Measurements from ENCODE around the gene YY1.
"Not testable (repeated sequence)": the region's sequence is repeated elsewhere in the genome, so short reads cannot be mapped to it uniquely, and the experiment has no call there.

The YY1 gene

DNA sequence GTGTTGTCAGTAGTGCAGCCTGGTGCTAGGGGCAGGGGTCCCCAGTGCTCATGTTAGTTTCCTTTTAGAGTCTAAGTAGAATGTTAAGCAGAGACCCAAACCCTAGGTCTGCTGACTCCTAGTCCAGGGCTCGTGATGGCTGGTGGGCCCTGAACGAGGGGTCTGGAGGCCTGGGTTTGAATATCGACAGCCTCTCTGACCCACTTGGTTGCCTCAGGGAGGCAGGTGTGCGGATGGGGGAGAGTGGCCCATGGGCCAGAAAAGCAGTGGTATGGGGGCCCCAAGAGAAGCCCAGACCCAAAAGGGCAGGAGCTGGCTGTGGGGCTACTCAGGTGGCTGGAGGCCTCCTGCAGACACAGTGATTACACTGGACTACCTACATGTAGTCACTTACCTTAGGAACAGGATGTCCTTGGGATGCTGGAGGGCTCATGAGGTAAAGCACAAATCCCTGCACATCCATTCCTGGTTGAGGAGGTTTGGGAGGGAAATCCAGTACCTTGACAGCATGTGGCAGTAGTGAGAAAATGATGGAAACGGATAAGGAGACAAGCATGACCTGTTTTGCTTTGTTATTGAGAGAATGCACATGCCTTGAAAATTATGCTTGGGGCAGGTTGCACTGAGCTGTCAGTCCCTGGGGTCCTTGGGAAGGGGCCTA is 69.0 kb downstream of the YY1 start:
- TF ChIP-seq, protein P1, sequence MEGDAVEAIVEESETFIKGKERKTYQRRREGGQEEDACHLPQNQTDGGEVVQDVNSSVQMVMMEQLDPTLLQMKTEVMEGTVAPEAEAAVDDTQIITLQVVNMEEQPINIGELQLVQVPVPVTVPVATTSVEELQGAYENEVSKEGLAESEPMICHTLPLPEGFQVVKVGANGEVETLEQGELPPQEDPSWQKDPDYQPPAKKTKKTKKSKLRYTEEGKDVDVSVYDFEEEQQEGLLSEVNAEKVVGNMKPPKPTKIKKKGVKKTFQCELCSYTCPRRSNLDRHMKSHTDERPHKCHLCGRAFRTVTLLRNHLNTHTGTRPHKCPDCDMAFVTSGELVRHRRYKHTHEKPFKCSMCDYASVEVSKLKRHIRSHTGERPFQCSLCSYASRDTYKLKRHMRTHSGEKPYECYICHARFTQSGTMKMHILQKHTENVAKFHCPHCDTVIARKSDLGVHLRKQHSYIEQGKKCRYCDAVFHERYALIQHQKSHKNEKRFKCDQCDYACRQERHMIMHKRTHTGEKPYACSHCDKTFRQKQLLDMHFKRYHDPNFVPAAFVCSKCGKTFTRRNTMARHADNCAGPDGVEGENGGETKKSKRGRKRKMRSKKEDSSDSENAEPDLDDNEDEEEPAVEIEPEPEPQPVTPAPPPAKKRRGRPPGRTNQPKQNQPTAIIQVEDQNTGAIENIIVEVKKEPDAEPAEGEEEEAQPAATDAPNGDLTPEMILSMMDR (IDR thresholded peaks at IDR 0.05): no peak
- DNase-seq (ENCODE audit: low spot score): no peak
- H3K4me3 ChIP-seq: peak overlapping the region; percentile 99
- no peak overlapping the region for H3K27ac ChIP-seq

DNA sequence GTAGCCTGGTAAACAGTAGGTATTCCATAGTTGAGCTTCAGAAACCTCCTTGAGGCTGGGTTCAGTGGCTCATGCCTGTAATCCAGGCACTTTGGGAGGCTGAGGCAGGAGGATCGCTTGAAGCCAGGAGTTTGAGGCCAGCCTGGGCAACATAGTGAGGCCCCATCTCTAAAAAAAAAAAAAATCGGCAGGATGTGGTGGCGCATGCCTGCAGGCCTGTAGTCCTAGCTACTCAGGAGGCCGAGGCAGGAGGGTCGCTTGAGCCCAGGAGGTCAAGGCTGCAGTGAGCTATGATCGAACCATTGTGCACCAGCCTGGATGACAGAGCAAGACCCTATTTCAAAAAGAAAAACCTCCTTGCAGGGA is 69.5 kb downstream of the YY1 start:
- not testable (repeated sequence) for H3K4me3 ChIP-seq; DNase-seq (ENCODE audit: low spot score)
- H3K27ac ChIP-seq: peak overlapping the region in 1 of 2 donors; percentile 65

GRCh38 chr14:100309028-100309737 is 70.2 kb downstream of the YY1 start:
- DNase-seq (ENCODE audit: low spot score): no peak
- peak overlapping the region in 1 of 2 donors; percentile 65 for H3K27ac ChIP-seq

DNA sequence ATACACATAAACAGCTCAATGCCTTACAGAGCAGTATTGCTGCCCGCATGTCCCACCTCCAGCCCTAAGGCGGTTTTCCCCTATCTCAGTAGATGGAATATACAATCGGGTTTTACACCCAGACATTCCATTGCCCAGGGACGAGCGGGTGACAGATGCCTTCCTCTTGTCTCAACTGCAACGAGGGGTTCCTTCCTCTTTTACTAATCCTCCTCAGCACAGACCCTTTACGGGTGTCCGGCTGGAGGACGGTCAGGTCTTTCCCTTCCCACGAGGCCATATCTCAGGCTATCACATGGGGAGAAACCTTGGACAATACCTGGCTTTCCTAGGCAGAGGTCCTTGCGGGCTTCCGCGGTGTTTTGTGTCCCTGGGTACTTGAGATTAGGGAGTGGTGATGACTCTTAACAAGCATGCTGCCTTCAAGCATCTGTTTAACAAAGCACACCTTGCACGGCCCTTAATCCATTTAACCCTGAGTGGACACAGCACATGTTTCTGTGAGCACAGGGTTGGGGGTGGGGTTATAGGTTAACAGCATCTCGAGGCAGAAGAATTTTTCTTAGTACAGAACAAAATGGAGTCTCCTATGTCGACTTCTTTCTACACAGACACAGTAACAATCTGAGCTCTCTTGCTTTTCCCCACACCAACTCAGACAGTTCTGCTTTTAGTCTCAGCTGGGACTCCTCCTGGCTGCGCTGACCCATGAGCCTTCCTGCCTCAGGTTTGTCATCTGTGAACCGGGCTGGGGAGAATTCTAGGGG is 73.3 kb downstream of the YY1 start:
- not testable (repeated sequence) for DNase-seq (ENCODE audit: low spot score); H3K4me3 ChIP-seq; H3K27ac ChIP-seq

More at GRCh38 chr14:100309028-100309737, 70.2 kb downstream of the YY1 start:
- H3K4me3 ChIP-seq: no peak overlapping the region
- TF ChIP-seq, protein P1 (IDR thresholded peaks at IDR 0.05): no peak

DNA sequence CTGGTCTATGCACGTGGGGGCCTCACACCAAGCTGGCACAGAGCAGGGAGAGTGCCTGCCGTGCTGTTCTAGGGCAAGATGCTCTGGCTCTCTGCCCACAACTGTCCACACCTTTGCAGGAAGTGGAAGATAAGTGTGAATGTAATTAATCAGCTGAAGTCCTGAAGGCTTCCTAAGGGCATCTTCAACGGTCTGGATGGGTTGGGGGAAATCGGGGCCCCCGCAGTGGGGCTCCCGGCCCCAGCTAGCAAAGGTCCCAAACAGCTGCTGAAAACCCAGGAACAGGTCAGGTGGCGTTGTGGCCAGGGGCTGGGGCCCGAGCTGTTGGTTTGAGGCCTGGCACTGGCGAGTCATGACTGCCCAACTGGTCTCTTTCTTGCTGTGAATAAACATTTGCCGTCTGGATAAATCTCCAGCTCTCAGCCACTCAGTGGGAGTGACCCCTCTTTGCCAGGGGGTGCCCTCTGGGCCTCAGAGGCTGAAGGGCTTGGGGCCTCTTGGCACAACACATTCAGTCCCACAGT is 74.0 kb downstream of the YY1 start:
- no peak overlapping the region for H3K27ac ChIP-seq
- DNase-seq (ENCODE audit: low spot score): no peak
- no peak overlapping the region for H3K4me3 ChIP-seq
- TF ChIP-seq, protein P1 (IDR thresholded peaks at IDR 0.05): no peak

GRCh38 chr14:100313464-100314230 is 74.7 kb downstream of the YY1 start:
- no peak for DNase-seq (ENCODE audit: low spot score)
- Histone ChIP-seq H3K27ac (no peak overlapping the region), H3K4me3 (no peak overlapping the region)
- TF ChIP-seq, protein P1 (IDR thresholded peaks at IDR 0.05): no peak

DNA sequence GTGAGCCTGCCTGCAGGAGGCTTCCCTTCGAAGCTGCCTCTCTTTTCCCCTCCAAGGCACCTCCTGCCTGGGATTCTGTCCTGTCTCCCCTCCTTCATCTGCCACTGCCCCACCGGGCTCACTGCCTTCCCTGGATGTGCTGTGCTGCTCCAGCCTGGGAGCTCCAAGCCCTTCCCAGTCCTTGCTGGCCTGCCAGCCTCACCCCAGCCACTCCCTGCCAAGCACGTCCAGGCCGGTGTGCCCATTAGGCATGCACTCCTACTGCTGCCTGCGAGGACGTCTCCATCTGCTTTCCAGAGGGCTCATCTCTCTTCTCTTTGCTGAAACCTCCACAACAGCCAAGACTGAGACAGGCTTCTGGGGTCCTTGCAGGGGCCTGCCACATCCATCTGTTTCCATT is 75.8 kb downstream of the YY1 start:
- DNase-seq (ENCODE audit: low spot score): no peak
- Histone ChIP-seq H3K27ac (no peak overlapping the region), H3K4me3 (no peak overlapping the region)
- TF ChIP-seq, protein P1 (IDR thresholded peaks at IDR 0.05): no peak

Data from coronary artery (tissue), 2 donors.